ENCODE results near the gene KMT2A.
A peak's percentile ranks its signal among the peaks of the same experiment; 100 is the strongest.
"Not testable (repeated sequence)": the region's sequence is repeated elsewhere in the genome, so short reads cannot be mapped to it uniquely, and the experiment has no call there.

KMT2A gene

GRCh38 chr11:118435893-118436624 is at the start of gene KMT2A:
Gene KMT2A (plus strand): TSS chr11:118436492. CDS start chr11:118436513, 21 bp downstream.
- DNase-seq = peak; percentile 97

- no peak for DNase-seq
Measured at GRCh38 chr11:118396097-118396501, 40.2 kb upstream of the KMT2A start.

- no peak for DNase-seq
Measured at GRCh38 chr11:118397448-118397847, 38.8 kb upstream of the KMT2A start.

- no peak for DNase-seq
Measured at GRCh38 chr11:118398791-118399559, 37.3 kb upstream of the KMT2A start.

- peak; percentile 92 for DNase-seq
Measured at GRCh38 chr11:118401151-118401879, 35.0 kb upstream of the KMT2A start, which contains the start of gene ATP5MG. Gene ATP5MG (plus strand): TSS chr11:118401606. CDS start chr11:118401666, 60 bp downstream.

- no peak for DNase-seq
Measured at GRCh38 chr11:118401880-118402590, 34.3 kb upstream of the KMT2A start.

- not testable (repeated sequence) for DNase-seq
Measured at GRCh38 chr11:118402594-118402993, 33.7 kb upstream of the KMT2A start.

GRCh38 chr11:118406599-118407166 is 29.6 kb upstream of the KMT2A start:
- peak; percentile 87 for DNase-seq

- no peak for DNase-seq
Measured at GRCh38 chr11:118410055-118410745, 26.1 kb upstream of the KMT2A start.

GRCh38 chr11:118411530-118411929 is 24.8 kb upstream of the KMT2A start:
- DNase-seq = no peak

GRCh38 chr11:118412921-118413320 is 23.4 kb upstream of the KMT2A start:
- DNase-seq = no peak

- DNase-seq = no peak
Measured at GRCh38 chr11:118415062-118415738, 21.1 kb upstream of the KMT2A start.

- peak; percentile 73 for DNase-seq
Measured at GRCh38 chr11:118415739-118416068, 20.6 kb upstream of the KMT2A start.

- DNase-seq = not testable (repeated sequence)
Measured at GRCh38 chr11:118416900-118417299, 19.4 kb upstream of the KMT2A start.

GRCh38 chr11:118417801-118418200 is 18.5 kb upstream of the KMT2A start:
- no peak for DNase-seq

GRCh38 chr11:118418766-118419165 is 17.5 kb upstream of the KMT2A start:
- DNase-seq = no peak

GRCh38 chr11:118427707-118428106 is 8.6 kb upstream of the KMT2A start:
- no peak for DNase-seq

- DNase-seq = no peak
Measured at GRCh38 chr11:118430956-118431355, 5.3 kb upstream of the KMT2A start.

GRCh38 chr11:118434123-118434552 is 2.2 kb upstream of the KMT2A start:
- no peak for DNase-seq

- no peak for DNase-seq
Measured at GRCh38 chr11:118434553-118435289, 1.6 kb upstream of the KMT2A start.
